Stimulated activated CD4-positive, alpha-beta T cell treated with anti-CD3 and anti-CD28 coated beads, TNF-alpha, amount 100 ng/mL, for 48 hours (primary cell): ENCODE results near the gene CDC42BPG.

Experiments used
- DNase-seq, 3 donors: peaks; one replicate each; pipeline ENCODE4 v3.0.0-alpha.2; 2020; ENCODE audit warnings: low read depth in 3 of 3

The CDC42BPG gene

GRCh38 chr11:64790205-64791095 lies 54.0 kb downstream of the CDC42BPG start:
- no peak for DNase-seq

- no peak for DNase-seq
These were observed 54.9 kb downstream of the CDC42BPG start for GRCh38 chr11:64789331-64790204.

GRCh38 chr11:64788321-64789215 lies 55.9 kb downstream of the CDC42BPG start:
- no peak for DNase-seq

GRCh38 chr11:64787526-64788320 lies 56.7 kb downstream of the CDC42BPG start:
- no peak for DNase-seq

GRCh38 chr11:64786308-64786707 lies 58.1 kb downstream of the CDC42BPG start:
- DNase-seq: no peak

- DNase-seq: no peak
These were observed 59.5 kb downstream of the CDC42BPG start for GRCh38 chr11:64784813-64785581.

- peak; percentile 96 to 99 (median 98) for DNase-seq
These were observed 65.8 kb downstream of the CDC42BPG start, which contains the start of gene SF1 for GRCh38 chr11:64778473-64779298. Gene SF1 (minus strand): TSS chr11:64778542. CDS start chr11:64778392, 150 bp downstream.

GRCh38 chr11:64778223-64778472 lies 66.3 kb downstream of the CDC42BPG start:
- no peak for DNase-seq

- peak; percentile 63 to 82 (median 63) for DNase-seq
These were observed 66.8 kb downstream of the CDC42BPG start for GRCh38 chr11:64777449-64778222.

- DNase-seq: no peak
These were observed 67.6 kb downstream of the CDC42BPG start for GRCh38 chr11:64776875-64777274.

GRCh38 chr11:64776425-64776824 lies 68.0 kb downstream of the CDC42BPG start:
- no peak for DNase-seq

- no peak for DNase-seq
These were observed 70.3 kb downstream of the CDC42BPG start for GRCh38 chr11:64774144-64774543.
